ENCODE data around the gene ZFHX3. TPM values are rescaled to one million over a fixed set of nuclear protein-coding genes. Genes with fewer than 3 reads are reported as not detected.

Gene ZFHX3
- total RNA-seq, 2 donors from 2014 or later: 0.79 to 2.2 TPM

- Histone ChIP-seq H3K27ac (ENCODE audit: low read depth, low read length) (no peak overlapping the region), H3K4me3 (ENCODE audit: low read length) (no peak overlapping the region), H3K9ac (ENCODE audit: extremely low read depth, low read length, poor library complexity, severe bottlenecking) (no peak overlapping the region), H3K4me1 (ENCODE audit: control insufficient read depth, insufficient read depth, low read length) (peaks cover 5% of the 10 kb centered on the region), H3K36me3 (ENCODE audit: control insufficient read depth, insufficient read depth, low read length) (no peaks in the 10 kb centered on the region), H3K9me3 (ENCODE audit: control insufficient read depth, low read length) (no peaks in the 10 kb centered on the region), H3K27me3 (ENCODE audit: control insufficient read depth, insufficient read depth, low read length, poor library complexity, severe bottlenecking) (no peaks in the 10 kb centered on the region)
- Mint-ChIP-seq H3K4me1 (peaks cover 5% of the 10 kb centered on the region), H3K27me3 (ENCODE audit: insufficient read depth) (no peaks in the 10 kb centered on the region), H3K9me3 (no peaks in the 10 kb centered on the region), H3K27ac (no peak overlapping the region), H3K36me3 (ENCODE audit: low read depth) (no peaks in the 10 kb centered on the region), H3K4me3 (no peak overlapping the region)
- TF ChIP-seq, protein P1, sequence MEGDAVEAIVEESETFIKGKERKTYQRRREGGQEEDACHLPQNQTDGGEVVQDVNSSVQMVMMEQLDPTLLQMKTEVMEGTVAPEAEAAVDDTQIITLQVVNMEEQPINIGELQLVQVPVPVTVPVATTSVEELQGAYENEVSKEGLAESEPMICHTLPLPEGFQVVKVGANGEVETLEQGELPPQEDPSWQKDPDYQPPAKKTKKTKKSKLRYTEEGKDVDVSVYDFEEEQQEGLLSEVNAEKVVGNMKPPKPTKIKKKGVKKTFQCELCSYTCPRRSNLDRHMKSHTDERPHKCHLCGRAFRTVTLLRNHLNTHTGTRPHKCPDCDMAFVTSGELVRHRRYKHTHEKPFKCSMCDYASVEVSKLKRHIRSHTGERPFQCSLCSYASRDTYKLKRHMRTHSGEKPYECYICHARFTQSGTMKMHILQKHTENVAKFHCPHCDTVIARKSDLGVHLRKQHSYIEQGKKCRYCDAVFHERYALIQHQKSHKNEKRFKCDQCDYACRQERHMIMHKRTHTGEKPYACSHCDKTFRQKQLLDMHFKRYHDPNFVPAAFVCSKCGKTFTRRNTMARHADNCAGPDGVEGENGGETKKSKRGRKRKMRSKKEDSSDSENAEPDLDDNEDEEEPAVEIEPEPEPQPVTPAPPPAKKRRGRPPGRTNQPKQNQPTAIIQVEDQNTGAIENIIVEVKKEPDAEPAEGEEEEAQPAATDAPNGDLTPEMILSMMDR (conservative IDR thresholded peaks at IDR 0.05): no peak
- WGBS, 2 experiments (ENCODE audit: insufficient coverage in 1 of 2, insufficient read length in 1 of 2): 91 to 93% methylated on average over 10 to 12 of the region's 12 CpGs
- no peak for DNase-seq
Observed at GRCh38 chr16:72926177-72927070, 121.5 kb downstream of the ZFHX3 start.

DNA sequence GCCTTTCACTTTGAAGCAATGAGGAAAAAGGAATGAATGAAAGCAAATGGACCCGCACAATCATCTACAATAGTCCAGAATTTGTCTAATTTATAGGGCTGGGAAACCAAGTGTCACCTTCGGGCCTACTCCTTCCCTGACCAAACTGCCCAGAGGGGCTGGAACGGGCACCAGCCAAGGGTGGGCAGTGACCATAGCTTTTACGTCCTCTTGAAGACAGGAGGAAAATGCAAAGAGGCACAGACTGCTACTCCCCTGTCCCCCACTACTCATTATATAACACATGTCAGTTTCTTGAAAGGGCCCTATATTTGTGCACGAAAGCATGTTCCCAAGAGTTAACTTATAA is 122.3 kb downstream of the ZFHX3 start:
- Mint-ChIP-seq H3K27ac (no peak overlapping the region), H3K9me3 (no peaks in the 10 kb centered on the region), H3K4me3 (no peak overlapping the region), H3K4me1 (no peaks in the 10 kb centered on the region), H3K36me3 (ENCODE audit: low read depth) (no peaks in the 10 kb centered on the region), H3K27me3 (ENCODE audit: insufficient read depth) (no peaks in the 10 kb centered on the region)
- 80 to 86% methylated on average over 1 to 5 of the region's 5 CpGs for WGBS, 2 experiments (ENCODE audit: insufficient coverage in 1 of 2, insufficient read length in 1 of 2)
- Histone ChIP-seq H3K4me3 (ENCODE audit: low read length) (no peak overlapping the region), H3K27ac (ENCODE audit: low read depth, low read length) (no peak overlapping the region), H3K4me1 (ENCODE audit: control insufficient read depth, insufficient read depth, low read length) (no peaks in the 10 kb centered on the region), H3K27me3 (ENCODE audit: control insufficient read depth, insufficient read depth, low read length, poor library complexity, severe bottlenecking) (no peaks in the 10 kb centered on the region), H3K36me3 (ENCODE audit: control insufficient read depth, insufficient read depth, low read length) (no peaks in the 10 kb centered on the region), H3K9ac (ENCODE audit: extremely low read depth, low read length, poor library complexity, severe bottlenecking) (no peak overlapping the region), H3K9me3 (ENCODE audit: control insufficient read depth, low read length) (no peaks in the 10 kb centered on the region)
- TF ChIP-seq, protein P1 (conservative IDR thresholded peaks at IDR 0.05): no peak
- DNase-seq: no peak

GRCh38 chr16:72924927-72925630 is 122.8 kb downstream of the ZFHX3 start:
- no peaks in the 10 kb centered on the region for H3K4me1 Mint-ChIP-seq
- TF ChIP-seq, protein P1 (conservative IDR thresholded peaks at IDR 0.05): no peak
- H3K27ac Mint-ChIP-seq: no peak overlapping the region
- no peaks in the 10 kb centered on the region for H3K9me3 ChIP-seq (ENCODE audit: control insufficient read depth, low read length)
- DNase-seq: no peak
- H3K9me3 Mint-ChIP-seq: no peaks in the 10 kb centered on the region
- H3K36me3 ChIP-seq (ENCODE audit: control insufficient read depth, insufficient read depth, low read length): no peaks in the 10 kb centered on the region
- H3K4me3 ChIP-seq (ENCODE audit: low read length): no peak overlapping the region
- no peak overlapping the region for H3K27ac ChIP-seq (ENCODE audit: low read depth, low read length)
- no peaks in the 10 kb centered on the region for H3K36me3 Mint-ChIP-seq (ENCODE audit: low read depth)
- no peaks in the 10 kb centered on the region for H3K27me3 ChIP-seq (ENCODE audit: control insufficient read depth, insufficient read depth, low read length, poor library complexity, severe bottlenecking)
- H3K4me1 ChIP-seq (ENCODE audit: control insufficient read depth, insufficient read depth, low read length): no peaks in the 10 kb centered on the region
- WGBS, 2 experiments (ENCODE audit: insufficient coverage in 1 of 2, insufficient read length in 1 of 2): 93 to 95% methylated on average over 15 to 17 of the region's 17 CpGs
- no peak overlapping the region for H3K4me3 Mint-ChIP-seq
- no peaks in the 10 kb centered on the region for H3K27me3 Mint-ChIP-seq (ENCODE audit: insufficient read depth)
- H3K9ac ChIP-seq (ENCODE audit: extremely low read depth, low read length, poor library complexity, severe bottlenecking): no peak overlapping the region
